ENCODE measurements around the gene RNF115. TPM values are rescaled to one million over a fixed set of nuclear protein-coding genes. Genes with fewer than 3 reads are reported as not detected.
"Not testable (repeated sequence)": the region's sequence is repeated elsewhere in the genome, so short reads cannot be mapped to it uniquely, and the experiment has no call there.

RNF115 gene
- total and polyA plus RNA-seq, 2 of the 8 experiments (the other 6 are each of a cell fraction or from before 2014, with no cell fraction given), result 4.7 to 10.8 TPM

DNA sequence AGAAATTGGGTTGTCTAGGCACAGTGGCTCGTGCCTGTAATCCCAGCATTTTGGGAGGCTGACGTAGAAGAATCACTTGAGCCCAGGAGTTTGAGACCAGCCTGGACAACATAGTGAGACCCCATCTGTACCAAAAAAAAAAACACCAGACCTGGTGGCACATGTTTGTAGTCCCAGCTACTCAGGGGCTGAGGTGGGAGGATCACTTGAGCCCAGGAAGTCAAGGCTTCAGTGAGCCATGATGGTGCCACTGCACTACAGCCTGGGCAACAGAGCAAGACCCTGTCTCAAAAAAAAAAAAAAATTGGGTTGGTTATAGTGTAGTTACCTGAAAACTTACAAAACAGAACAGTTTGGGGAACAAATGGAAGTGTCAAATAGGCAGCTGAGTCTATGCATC lies 6.9 kb upstream of the RNF115 start:
- DNase-seq (ENCODE audit: low read depth in 1 of 2, low spot score in 2 of 2); H3K79me2 ChIP-seq (ENCODE audit: control insufficient read depth in 1 of 2, insufficient read depth in 2 of 2, low read length in 2 of 2); H2BK15ac ChIP-seq (ENCODE audit: low read length); H4K91ac ChIP-seq (replicated peaks; ENCODE audit: insufficient read length, low read length); H3K18ac ChIP-seq (ENCODE audit: extremely low read depth, low read length); H2AFZ ChIP-seq (ENCODE audit: low read length); H3K27me3 ChIP-seq (replicated peaks in 1 of 4; ENCODE audit: control insufficient read depth in 3 of 4, extremely low read depth in 1 of 4, insufficient read depth in 3 of 4, low read length in 3 of 4); H2BK120ac ChIP-seq (replicated peaks; ENCODE audit: low read depth, low read length); H3K4me2 ChIP-seq (ENCODE audit: insufficient read depth in 1 of 2, low read depth in 2 of 2, low read length in 2 of 2); H2AK5ac ChIP-seq (ENCODE audit: low read depth, low read length); H4K20me1 ChIP-seq (replicated peaks in 1 of 2; ENCODE audit: control insufficient read depth in 1 of 2, insufficient read depth in 2 of 2, low read length in 2 of 2); H3K23me2 ChIP-seq (ENCODE audit: low read depth, low read length); H3K23ac ChIP-seq (ENCODE audit: insufficient read length); H2BK20ac ChIP-seq (ENCODE audit: low read length); H4K8ac ChIP-seq (ENCODE audit: extremely low read depth, insufficient read depth, low read length); FAIRE-seq; H3K79me1 ChIP-seq (ENCODE audit: low read depth, low read length); H3K4me3 ChIP-seq (ENCODE audit: extremely low read depth in 1 of 4, insufficient read depth in 2 of 4, low read depth in 3 of 4, low read length in 4 of 4); H4K5ac ChIP-seq (ENCODE audit: insufficient read length, low read depth, low read length); H3K9me3 ChIP-seq (ENCODE audit: insufficient read depth in 2 of 2, low read depth in 1 of 2, low read length in 1 of 2); H3K9ac ChIP-seq (replicated peaks in 1 of 4; ENCODE audit: extremely low read depth in 1 of 4, low read depth in 3 of 4, low read length in 3 of 4); H3K14ac ChIP-seq (ENCODE audit: insufficient read length); H3K27ac ChIP-seq (ENCODE audit: low read depth, low read length); H3K4me1 ChIP-seq (replicated peaks in 1 of 4; ENCODE audit: control insufficient read depth in 3 of 4, insufficient read depth in 4 of 4, low read length in 3 of 4); H3K56ac ChIP-seq (replicated peaks; ENCODE audit: insufficient read length, low read depth, low read length); H2BK5ac ChIP-seq (ENCODE audit: low read depth, low read length); H2BK12ac ChIP-seq (ENCODE audit: low read depth, low read length); H3K4ac ChIP-seq (replicated peaks; ENCODE audit: insufficient read length, low read depth, low read length): not testable (repeated sequence)
- WGBS, 2 experiments (ENCODE audit: extremely low coverage in 1 of 2, insufficient coverage in 1 of 2, insufficient read length in 1 of 2, insufficient replicate concordance in 2 of 2, low coverage in 1 of 2, low lambda C conversion rate in 2 of 2, missing lambda C conversion rate in 1 of 2), result 88% methylated on average over 2 of the region's 2 CpGs; no CpG with 5 or more reads in 1 of the 2 experiments
- POLR2A ChIA-PET (ENCODE audit: partially characterized antibody), result interaction anchor here (0.9 kb wide), 1 partner anchor 14 kb away, joined by 3 read pairs; no protein-coding TSS in a partner anchor
- CTCF ChIA-PET (ENCODE audit: partially characterized antibody), result interaction anchor here (1.1 to 14.5 kb wide), 2 partner anchors 16 to 79 kb away, joined by 3 to 109 read pairs; partner anchors contain the start of genes ITGA10 and NUDT17
- H3K36me3 ChIP-seq (ENCODE audit: control insufficient read depth in 2 of 4, insufficient read depth in 4 of 4, low read length in 3 of 4), result peaks cover 18 to 74% (median 45%) of the 10 kb centered on the region in 4 experiments; a peak in 7 of 8 replicates

Measured in H1 (cell line).